GM12878 (cell line): ENCODE measurements around the gene APLP1. TPM values are rescaled to one million over a fixed set of nuclear protein-coding genes. Genes with fewer than 3 reads are reported as not detected.

ENCODE experiments used
- ATAC-seq: fragments of 200-7000 bp; cut with Tn5 transposase; 3 replicates; pipeline ENCODE4 v1.9.1; 2020; ENCODE audit warnings: mild to moderate bottlenecking, moderate library complexity
- BruUV-seq: library from RNA; stranded (reverse); fragments of 400-500 nt; replicated peaks from 2 replicates; lab custom pipeline; 2021; lab: Mats Ljungman, UMichigan
- CTCF ChIA-PET: fragments of 300-600 bp; sonication (Branson Sonifier 250); formaldehyde crosslinking; extraction: SDS; loops from one replicate; lab custom pipeline; 2021; ENCODE audit warnings: inconsistent platforms; lab: Yijun Ruan, JAX
- POLR2A ChIA-PET: fragments of 350-600 bp; formaldehyde crosslinking; extraction: SDS; loops from one replicate; lab custom pipeline; 2021; ENCODE audit warnings: inconsistent platforms; lab: Charles Lee
- RAD21 ChIA-PET: fragments of 300-600 bp; sonication (Branson Sonifier 250); formaldehyde crosslinking; loops from one replicate; lab custom pipeline; 2023; ENCODE audit warnings: antibody characterized with exemption; ENCODE audit not compliant: unreplicated experiment; lab: Charles Lee
- SMC1A ChIA-PET: fragments of 300-600 bp; sonication (Branson Sonifier 250); formaldehyde crosslinking; loops from one replicate; lab custom pipeline; 2023; ENCODE audit not compliant: unreplicated experiment, uncharacterized antibody; lab: Charles Lee
- DNase-seq: peaks from one replicate; pipeline ENCODE4 v3.0.0-alpha.2; 2011; ENCODE audit warnings: low read depth, low spot score
- FAIRE-seq: peaks from 3 replicates; lab custom pipeline; 2011; peaks lifted over from hg19 to GRCh38; lab: Jason Lieb, UNC
- H2AFZ ChIP-seq: 2 replicates; pipeline ENCODE4 v1.6.0; 2011; ENCODE audit warnings: low read depth, low read length, control low read depth; ENCODE audit not compliant: control insufficient read depth
- H3K27ac ChIP-seq: 2 replicates; pipeline ENCODE4 v1.5.1; 2011; ENCODE audit warnings: control low read depth; ENCODE audit not compliant: control insufficient read depth, insufficient read depth
- H3K27me3 ChIP-seq, 2 experiments: replicated peaks in 1 of 2; 2 replicates each; pipeline versions ENCODE4 v1.6.0 to v1.6.1; 2011; ENCODE audit warnings: low read length in 1 of 2; ENCODE audit not compliant: control insufficient read depth in 2 of 2, insufficient read depth in 2 of 2
- H3K36me3 ChIP-seq, 2 experiments: 2 replicates each; pipeline ENCODE4 v1.5.1; 2011; ENCODE audit warnings: low read length in 1 of 2; ENCODE audit not compliant: control insufficient read depth in 2 of 2, insufficient read depth in 2 of 2
- H3K4me1 ChIP-seq: 2 replicates; pipeline ENCODE4 v1.6.1; 2011; ENCODE audit warnings: mild to moderate bottlenecking, low read length, moderate library complexity, mixed read lengths; ENCODE audit not compliant: control insufficient read depth, insufficient read depth
- H3K4me2 ChIP-seq: 2 replicates; pipeline ENCODE4 v1.6.0; 2011; ENCODE audit warnings: control low read depth; ENCODE audit not compliant: control insufficient read depth, insufficient read depth
- H3K4me3 ChIP-seq: fragments of 200-600 bp; sonication (generic); 2 replicates; pipeline ENCODE4 v1.5.1; 2016
- H3K79me2 ChIP-seq: 2 replicates; pipeline ENCODE4 v1.6.0; 2011; ENCODE audit warnings: low read length; ENCODE audit not compliant: control insufficient read depth, insufficient read depth
- H3K9ac ChIP-seq: 2 replicates; pipeline ENCODE4 v1.8.0; 2011; ENCODE audit warnings: low read length, control low read depth, mixed read lengths; ENCODE audit not compliant: control insufficient read depth, insufficient read depth
- H3K9me3 ChIP-seq: replicated peaks from 3 replicates; pipeline ENCODE4 v1.5.1; 2011; ENCODE audit warnings: mild to moderate bottlenecking, low read length; ENCODE audit not compliant: control insufficient read depth, insufficient read depth
- H4K20me1 ChIP-seq: 2 replicates; pipeline ENCODE4 v1.6.0; 2011; ENCODE audit not compliant: control insufficient read depth, insufficient read depth
- BHLHE40 ChIP-seq, 2 experiments: fragments of 450-650 bp in 1 of 2; IDR thresholded peaks; 2 replicates each; pipeline ENCODE4 v1.6.1; 2011 to 2017; ENCODE audit warnings: low read depth in 2 of 2, borderline replicate concordance in 1 of 2, improper control_type of control experiment in 1 of 2, low read length in 1 of 2, mild to moderate bottlenecking in 1 of 2
- BRCA1 ChIP-seq: IDR thresholded peaks from 2 replicates; pipeline ENCODE4 v1.6.1; 2011; ENCODE audit warnings: low read depth, low read length, improper control_type of control experiment
- CHD1 ChIP-seq: IDR thresholded peaks from 2 replicates; pipeline ENCODE4 v1.6.1; 2012; ENCODE audit warnings: low read depth, low read length, improper control_type of control experiment
- E4F1 ChIP-seq: fragments of 450-650 bp; IDR thresholded peaks from 2 replicates; pipeline ENCODE4 v1.6.1; 2018; ENCODE audit warnings: borderline replicate concordance, mild to moderate bottlenecking; ENCODE audit not compliant: partially characterized antibody
- IRF4 ChIP-seq: IDR thresholded peaks from 2 replicates; pipeline ENCODE4 v1.6.1; 2011; ENCODE audit warnings: low read depth, low read length
- JUNB ChIP-seq: IDR thresholded peaks from 2 replicates; pipeline ENCODE4 v1.6.1; 2016; ENCODE audit warnings: antibody characterized with exemption, mild to moderate bottlenecking
- KDM1A ChIP-seq: fragments of 200-600 bp; sonication (generic); IDR thresholded peaks from 2 replicates; pipeline ENCODE4 v1.6.1; 2016; ENCODE audit warnings: borderline replicate concordance
- KLF5 ChIP-seq: fragments of 450-650 bp; IDR thresholded peaks from 2 replicates; pipeline ENCODE4 v1.6.1; 2014; ENCODE audit warnings: mild to moderate bottlenecking; ENCODE audit not compliant: partially characterized antibody
- MTA3 ChIP-seq: IDR thresholded peaks from 2 replicates; pipeline ENCODE4 v1.6.1; 2012; ENCODE audit warnings: low read length, inconsistent platforms, borderline replicate concordance
- NFXL1 ChIP-seq: fragments of 450-650 bp; IDR thresholded peaks from 2 replicates; pipeline ENCODE4 v1.6.1; 2017; ENCODE audit warnings: antibody characterized with exemption, mild to moderate bottlenecking, borderline replicate concordance
- RAD51 ChIP-seq: fragments of 450-650 bp; IDR thresholded peaks from 2 replicates; pipeline ENCODE4 v1.6.1; 2016; ENCODE audit warnings: moderate library complexity, mild to moderate bottlenecking, inconsistent platforms
- SIN3A ChIP-seq: IDR thresholded peaks from 2 replicates; pipeline ENCODE4 v1.6.1; 2012; ENCODE audit warnings: low read depth, low read length, improper control_type of control experiment
- ZBED1 ChIP-seq: IDR thresholded peaks from 2 replicates; pipeline ENCODE4 v1.6.1; 2016; ENCODE audit warnings: borderline replicate concordance
- ZBTB33 ChIP-seq: fragments of 450-650 bp; IDR thresholded peaks from 2 replicates; pipeline ENCODE4 v1.6.1; 2017; ENCODE audit warnings: mild to moderate bottlenecking
- ZNF592 ChIP-seq: fragments of 450-650 bp; IDR thresholded peaks from 2 replicates; pipeline ENCODE4 v1.6.1; 2017; ENCODE audit warnings: mild to moderate bottlenecking, moderate library complexity
- WGBS: methylation state at CpG from one replicate; pipeline ENCODE4 v1.1.6; 2016; ENCODE audit warnings: low lambda C conversion rate; ENCODE audit not compliant: insufficient replicate concordance, insufficient coverage; ENCODE audit errors: missing lambda C conversion rate; 5-methylcytosine and 5-hydroxymethylcytosine counted together
- in situ Hi-C: fragments of 300-500 bp; cut with MboI; formaldehyde crosslinking; loops from 9 replicates; pipeline ENCODE4 v1.14.3; 2018; ENCODE audit warnings: mixed read lengths
- intact Hi-C: fragments of 100-400 bp; cut with micrococcal nuclease; formaldehyde crosslinking; loops from one replicate; pipeline ENCODE4 v1.14.2; 2022; ENCODE audit not compliant: unreplicated experiment
- polyA plus RNA-seq, 11 experiments: library from polyadenylated mRNA; depleted of rRNA in 4 of 11; unstranded in 6 of 11; stranded (reverse) in 5 of 11; fragments of >200 nt; fragmentation: Nextera tagmentation in 4 of 11; fragmentation: Illumina TruSeq in 1 of 11; extraction: Ambion mirVana in 4 of 11; extraction: Trizol in 1 of 11; gene quantifications; 1 replicate in 1 of 11; 2 replicates in 10 of 11; pipeline versions ENCODE4 v1.2.1 to v1.2.3, GENCODE V29; 2011 to 2016; ENCODE audit warnings: inconsistent platforms in 2 of 11, missing spikeins in 2 of 11, low read depth in 1 of 11
- total RNA-seq, 4 experiments: library from RNA; depleted of rRNA in 3 of 4; stranded (reverse); fragments of >200 nt in 3 of 4; fragmentation: Illumina TruSeq in 1 of 4; extraction: Trizol in 1 of 4; gene quantifications; 2 replicates each; pipeline versions ENCODE4 v1.2.1 to v1.2.3, GENCODE V29; 2013 to 2021

APLP1 gene
- total and polyA plus RNA-seq, 10 of the 15 experiments (the other 5 are each of a cell fraction or from before 2014, with no cell fraction given) = 0.07 to 2.2 (median 0.91) TPM; not detected in 1

GRCh38 chr19:35844482-35845214, 23.7 kb upstream of the APLP1 start:
- intact Hi-C loops = no loop called here
- WGBS = 47% methylated on average over 16 of the region's 16 CpGs
- no peak for TF ChIP-seq ZNF592
- no peak for TF ChIP-seq BRCA1
- TF ChIP-seq IRF4 = no peak
- no peak for TF ChIP-seq SIN3A
- TF ChIP-seq CHD1 = no peak
- no peak for TF ChIP-seq E4F1
- TF ChIP-seq MTA3 = no peak
- TF ChIP-seq ZBTB33 = no peak
- no peak for TF ChIP-seq KLF5
- no peak for TF ChIP-seq JUNB
- TF ChIP-seq KDM1A = no peak
- no peak for TF ChIP-seq ZBED1
- TF ChIP-seq BHLHE40 (IDR thresholded peaks at IDR 0.05; ENCODE audit: borderline replicate concordance in 1 of 2, low read depth in 2 of 2, low read length in 1 of 2) = no peak
- no peak for TF ChIP-seq NFXL1
- no peak for TF ChIP-seq RAD51

More at GRCh38 chr19:35844482-35845214, 23.7 kb upstream of the APLP1 start:
- peaks cover 3 to 5% of the 10 kb centered on the region in 2 experiments; a peak in 3 of 4 replicates for H3K27me3 ChIP-seq
- no peak overlapping the region for H3K4me2 ChIP-seq
- no peaks in the 10 kb centered on the region; the same call in 2 of the 3 replicates for H3K9me3 ChIP-seq
- no peaks in the 10 kb centered on the region for H3K36me3 ChIP-seq
- no peak for DNase-seq
- no TSS peak for BruUV-seq
- ChIA-PET CTCF (no interaction called here), POLR2A (no interaction called here), SMC1A (no interaction called here), RAD21 (no interaction called here)
- H4K20me1 ChIP-seq = no peaks in the 10 kb centered on the region
- H2AFZ ChIP-seq = no peak overlapping the region
- H3K9ac ChIP-seq = no peak overlapping the region
- ATAC-seq = no peak
- FAIRE-seq = no peak
- no peak overlapping the region for H3K27ac ChIP-seq
- in situ Hi-C loops = no loop called here
- no peaks in the 10 kb centered on the region for H3K79me2 ChIP-seq
- H3K4me1 ChIP-seq = no peaks in the 10 kb centered on the region
- no peak overlapping the region for H3K4me3 ChIP-seq
